ENCODE results near the gene DOP1B.
A peak's percentile ranks its signal among the peaks of the same experiment; 100 is the strongest.

GRCh38 chr21:36135391-36136102, 21.1 kb upstream of the DOP1B start:
- TF ChIP-seq, protein P1, sequence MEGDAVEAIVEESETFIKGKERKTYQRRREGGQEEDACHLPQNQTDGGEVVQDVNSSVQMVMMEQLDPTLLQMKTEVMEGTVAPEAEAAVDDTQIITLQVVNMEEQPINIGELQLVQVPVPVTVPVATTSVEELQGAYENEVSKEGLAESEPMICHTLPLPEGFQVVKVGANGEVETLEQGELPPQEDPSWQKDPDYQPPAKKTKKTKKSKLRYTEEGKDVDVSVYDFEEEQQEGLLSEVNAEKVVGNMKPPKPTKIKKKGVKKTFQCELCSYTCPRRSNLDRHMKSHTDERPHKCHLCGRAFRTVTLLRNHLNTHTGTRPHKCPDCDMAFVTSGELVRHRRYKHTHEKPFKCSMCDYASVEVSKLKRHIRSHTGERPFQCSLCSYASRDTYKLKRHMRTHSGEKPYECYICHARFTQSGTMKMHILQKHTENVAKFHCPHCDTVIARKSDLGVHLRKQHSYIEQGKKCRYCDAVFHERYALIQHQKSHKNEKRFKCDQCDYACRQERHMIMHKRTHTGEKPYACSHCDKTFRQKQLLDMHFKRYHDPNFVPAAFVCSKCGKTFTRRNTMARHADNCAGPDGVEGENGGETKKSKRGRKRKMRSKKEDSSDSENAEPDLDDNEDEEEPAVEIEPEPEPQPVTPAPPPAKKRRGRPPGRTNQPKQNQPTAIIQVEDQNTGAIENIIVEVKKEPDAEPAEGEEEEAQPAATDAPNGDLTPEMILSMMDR (conservative IDR thresholded peaks at IDR 0.05; ENCODE audit: low read length) = no peak
- TF ChIP-seq EZH2phosphoT487 (IDR thresholded peaks at IDR 0.05; ENCODE audit: borderline replicate concordance, low read depth, low read length) = peak; percentile 77; the same call in 1 of the 2 replicates

Data from OCI-LY7 (cell line).